CD4-positive, alpha-beta T cell treated with Interleukin-17A for 1 hour (primary cell): Measurements from ENCODE around the gene COL24A1.
"Not testable (repeated sequence)": the region's sequence is repeated elsewhere in the genome, so short reads cannot be mapped to it uniquely, and the experiment has no call there.

Experiments
- DNase-seq: peaks from one replicate; pipeline ENCODE4 v3.0.0-alpha.2; 2020

Gene COL24A1

GRCh38 chr1:85867189-85867588 lies 289.4 kb downstream of the COL24A1 start:
- DNase-seq, result no peak

DNA sequence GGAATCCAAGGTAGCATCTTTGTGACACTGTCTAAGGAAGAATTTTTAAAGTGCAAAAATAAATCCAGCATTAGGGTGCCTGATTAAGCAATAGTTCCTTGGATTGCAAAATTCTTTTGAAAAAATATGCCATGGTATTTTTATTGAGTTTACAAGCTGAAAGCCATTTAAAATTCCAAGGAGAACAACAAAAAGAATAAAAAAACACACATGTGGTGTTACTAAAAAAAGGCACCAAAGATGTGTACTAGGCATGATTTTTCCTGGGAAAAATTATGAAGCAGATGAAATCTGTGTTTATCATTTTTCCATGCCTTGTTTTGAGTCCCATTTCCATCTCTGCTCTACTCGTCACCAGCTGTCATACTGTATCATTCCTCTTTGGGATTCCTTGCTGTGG lies 291.4 kb downstream of the COL24A1 start:
- no peak for DNase-seq

DNA sequence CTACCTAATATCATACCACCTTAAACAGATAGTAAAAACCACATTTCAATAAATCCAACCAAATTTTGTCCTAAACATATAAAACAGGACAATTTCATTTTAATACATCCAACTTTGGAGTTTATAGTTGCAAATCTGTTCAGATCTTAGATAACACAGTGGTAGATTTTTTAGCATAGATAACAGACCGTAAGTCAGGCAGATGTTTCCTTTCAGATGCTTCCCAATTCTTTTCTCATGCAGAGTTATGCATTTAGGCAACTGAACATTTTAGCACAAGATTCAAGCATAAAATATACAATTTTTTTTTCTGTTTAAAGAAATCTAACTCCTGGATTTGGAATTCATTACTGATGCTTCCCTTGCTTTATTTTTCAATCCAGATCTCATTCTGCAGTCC lies 291.8 kb downstream of the COL24A1 start:
- DNase-seq, result no peak

GRCh38 chr1:85863639-85864038 lies 292.9 kb downstream of the COL24A1 start:
- not testable (repeated sequence) for DNase-seq

DNA sequence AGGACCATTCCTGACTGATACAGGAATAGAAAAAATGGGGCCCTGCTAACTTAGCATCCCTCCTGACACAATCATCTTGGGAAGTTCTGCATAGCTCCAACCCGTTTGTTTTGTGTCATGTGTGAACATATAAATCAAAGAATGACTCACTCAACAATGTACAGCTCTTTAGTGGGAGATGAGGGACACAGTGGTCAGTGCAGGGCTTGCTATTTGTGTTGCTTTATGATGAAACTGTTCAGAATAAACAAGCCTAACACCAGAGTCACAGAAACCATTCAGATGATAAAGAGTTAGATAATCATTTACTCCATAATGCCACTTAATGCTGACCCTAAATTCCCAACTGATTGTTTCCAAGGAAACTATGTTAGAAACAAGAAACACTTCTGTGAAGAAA lies 294.1 kb downstream of the COL24A1 start:
- DNase-seq, result no peak

- no peak for DNase-seq
These were observed 298.6 kb downstream of the COL24A1 start for GRCh38 chr1:85857991-85858390.

- DNase-seq, result no peak
These were observed 306.3 kb downstream of the COL24A1 start for GRCh38 chr1:85850238-85850637.

DNA sequence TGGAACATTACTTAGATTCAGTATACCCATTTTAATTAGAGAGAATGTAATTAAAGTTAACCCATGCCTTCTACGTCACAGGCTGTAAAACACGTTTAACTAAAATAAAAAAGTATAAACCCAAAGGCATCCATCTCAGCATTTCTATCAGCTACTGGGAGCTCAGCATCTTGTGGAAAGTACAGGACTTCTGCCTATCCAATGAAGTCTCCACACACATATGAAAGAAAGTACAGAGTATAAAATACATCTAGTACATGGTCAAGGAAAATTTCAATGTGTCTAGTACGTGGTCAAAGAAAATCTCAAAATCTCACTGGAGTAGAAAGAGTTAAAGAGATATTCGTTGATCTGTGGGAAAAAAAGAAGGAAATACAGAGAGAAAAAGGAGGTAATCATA lies 306.9 kb downstream of the COL24A1 start:
- no peak for DNase-seq

DNA sequence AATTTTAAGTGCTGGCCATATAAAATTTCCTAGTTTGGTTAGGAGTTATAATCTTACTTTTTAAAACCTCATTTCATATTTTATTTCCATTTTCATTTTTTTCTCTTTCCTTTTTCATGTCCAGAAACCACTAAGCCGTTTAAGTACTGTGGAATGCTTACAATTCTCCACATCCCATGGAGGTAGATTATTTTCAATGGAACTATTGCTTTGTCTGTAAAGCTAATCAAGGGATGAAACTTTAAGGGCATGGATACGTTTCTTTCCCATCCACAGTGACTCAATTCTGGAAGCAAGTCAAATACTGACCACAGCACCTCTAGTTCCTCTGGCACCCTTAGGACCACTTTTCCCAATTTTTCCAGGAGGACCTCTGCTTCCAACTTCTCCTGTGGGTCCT lies 309.2 kb downstream of the COL24A1 start:
- no peak for DNase-seq

DNA sequence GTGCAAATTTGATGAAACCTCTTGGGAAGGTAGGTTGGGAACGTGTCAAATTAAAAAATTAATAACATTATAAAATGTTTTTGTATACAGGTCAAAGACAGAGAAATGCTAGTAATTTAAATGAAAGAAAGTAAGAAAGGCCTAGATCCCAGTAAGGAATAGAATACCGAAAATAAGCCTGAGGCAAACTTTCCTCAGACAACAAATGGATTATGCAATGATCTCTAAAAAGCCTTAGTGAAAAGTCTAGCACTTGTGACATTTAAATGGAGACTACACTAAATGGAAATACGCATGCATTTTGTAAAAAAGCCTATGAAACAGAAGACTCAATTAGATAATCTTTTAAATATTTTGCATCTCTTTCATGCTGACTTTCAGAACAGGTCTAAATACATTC lies 309.9 kb downstream of the COL24A1 start:
- DNase-seq, result no peak

DNA sequence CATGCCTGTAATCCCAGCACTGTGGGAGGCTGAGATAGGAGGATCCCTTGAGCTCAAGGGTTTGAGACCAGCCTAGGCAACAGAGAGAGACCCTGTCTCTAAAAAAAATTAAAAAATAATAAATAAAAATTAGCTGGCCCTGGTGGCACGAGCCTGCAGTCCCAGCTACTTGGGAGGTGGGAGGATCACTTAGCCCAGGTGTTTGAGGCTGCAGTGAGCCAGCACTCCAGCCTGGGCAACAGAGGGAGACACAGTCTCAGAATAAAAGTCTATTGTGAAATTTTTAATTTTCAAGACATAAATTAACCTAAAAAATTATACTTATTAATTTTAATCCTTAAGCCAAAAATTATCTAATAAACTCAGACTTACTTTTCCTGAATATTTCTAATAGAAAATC lies 317.1 kb downstream of the COL24A1 start:
- no peak for DNase-seq

- no peak for DNase-seq
These were observed 318.3 kb downstream of the COL24A1 start for GRCh38 chr1:85838238-85838637.

DNA sequence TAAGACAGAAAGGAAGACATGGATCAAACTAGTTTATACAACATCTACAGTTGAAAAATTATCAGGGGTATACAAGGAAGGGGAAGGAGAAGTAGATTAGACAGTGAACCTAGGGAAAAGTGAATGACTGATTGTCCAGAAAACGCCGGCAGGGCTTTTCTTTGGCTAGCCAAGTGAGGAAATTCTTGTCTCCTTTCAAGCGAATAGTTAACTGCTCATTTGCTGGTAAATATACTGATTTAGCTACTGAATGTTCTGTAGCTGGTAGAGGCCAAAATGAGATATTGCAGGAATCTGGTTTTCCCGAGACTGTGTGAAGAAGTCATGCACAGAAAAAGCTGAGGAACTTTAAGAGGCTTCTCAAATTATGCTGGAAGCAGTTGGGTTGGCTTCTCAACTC lies 319.8 kb downstream of the COL24A1 start:
- DNase-seq, result no peak

GRCh38 chr1:85833165-85833564 lies 323.4 kb downstream of the COL24A1 start:
- not testable (repeated sequence) for DNase-seq

DNA sequence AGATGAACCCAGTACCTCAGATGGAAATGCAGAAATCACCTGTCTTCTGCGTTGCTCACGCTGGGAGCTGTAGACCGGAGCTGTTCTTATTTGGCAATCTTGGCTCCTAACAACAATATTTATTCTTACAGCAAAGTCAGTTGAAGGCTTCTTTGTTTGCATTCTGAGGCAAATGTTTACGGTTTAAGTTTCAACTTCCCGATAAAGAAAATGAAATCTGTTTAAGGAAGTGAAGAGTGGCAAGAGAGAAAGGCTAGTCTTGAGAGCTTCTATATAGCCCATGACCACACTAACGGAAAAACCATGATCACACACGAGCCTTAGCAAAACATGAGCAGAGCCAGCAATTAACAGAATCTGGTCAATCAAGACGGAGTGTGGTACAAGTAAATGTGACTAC lies 325.7 kb downstream of the COL24A1 start:
- no peak for DNase-seq

- no peak for DNase-seq
These were observed 332.3 kb downstream of the COL24A1 start for GRCh38 chr1:85824066-85824840.

- DNase-seq, result no peak
These were observed 333.9 kb downstream of the COL24A1 start for GRCh38 chr1:85822696-85823095.

GRCh38 chr1:85818371-85818770 lies 338.2 kb downstream of the COL24A1 start:
- DNase-seq, result no peak

GRCh38 chr1:85816606-85817005 lies 340.0 kb downstream of the COL24A1 start:
- DNase-seq, result no peak

DNA sequence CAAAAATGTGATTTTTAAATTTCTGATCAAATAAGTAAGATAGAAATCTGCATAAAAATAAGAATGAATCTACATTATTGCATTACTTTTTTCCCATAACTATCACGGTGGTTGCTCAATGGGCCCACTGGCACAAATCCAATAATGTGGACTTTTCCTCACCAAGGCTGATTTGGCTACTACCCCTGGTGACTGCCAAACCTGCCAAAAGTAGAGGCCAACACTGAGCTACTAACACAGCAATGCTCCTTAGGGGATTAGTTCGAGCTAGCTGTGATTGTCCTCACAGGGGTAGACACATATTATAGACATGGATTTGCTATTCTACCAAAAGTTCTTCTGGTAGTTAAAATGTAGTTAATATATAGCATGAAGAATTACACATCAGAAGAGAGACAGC lies 340.7 kb downstream of the COL24A1 start:
- no peak for DNase-seq

GRCh38 chr1:85806236-85806965 lies 350.2 kb downstream of the COL24A1 start:
- no peak for DNase-seq

GRCh38 chr1:85801520-85801919 lies 355.1 kb downstream of the COL24A1 start:
- no peak for DNase-seq

GRCh38 chr1:85799737-85800136 lies 356.8 kb downstream of the COL24A1 start:
- no peak for DNase-seq

GRCh38 chr1:85798419-85798818 lies 358.2 kb downstream of the COL24A1 start:
- DNase-seq, result no peak

DNA sequence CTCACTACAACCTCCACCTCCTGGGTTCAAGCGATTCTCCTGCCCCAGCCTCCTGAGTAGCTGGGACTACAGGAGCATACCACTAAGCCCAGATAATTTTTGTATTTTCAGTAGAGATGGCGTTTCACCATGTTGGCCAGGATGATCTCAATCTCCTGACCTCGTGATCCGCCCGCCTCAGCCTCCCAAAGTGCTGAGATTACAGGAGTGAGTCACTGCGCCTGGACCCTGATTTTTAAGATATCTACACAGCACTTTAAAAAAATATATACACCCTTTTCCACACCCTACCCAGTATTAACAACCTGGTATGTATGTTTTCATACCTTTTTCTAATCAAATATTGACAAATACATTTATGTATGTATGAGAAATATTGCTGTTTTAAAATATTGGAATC lies 379.6 kb downstream of the COL24A1 start:
- not testable (repeated sequence) for DNase-seq
